GM23338 (cell line): ENCODE results near the gene SLC26A4. TPM values are rescaled to one million over a fixed set of nuclear protein-coding genes. Genes with fewer than 3 reads are reported as not detected.

Experiments
- ATAC-seq: fragments of 200-7000 bp; cut with Tn5 transposase; 3 replicates; pipeline ENCODE4 v1.9.1; 2020
- DNase-seq: peaks from one replicate; pipeline ENCODE4 v3.0.0-alpha.2; 2015; ENCODE audit warnings: low spot score
- H2AFZ ChIP-seq: fragments of 200-600 bp; sonication (generic); 2 replicates; pipeline ENCODE4 v1.8.0; 2016; ENCODE audit warnings: antibody characterized with exemption, mild to moderate bottlenecking, moderate library complexity
- H3F3A ChIP-seq: fragments of 200-600 bp; sonication (generic); replicated peaks from 2 replicates; pipeline ENCODE4 v1.8.0; 2017; ENCODE audit warnings: antibody characterized with exemption, mixed run types, low read depth
- H3K27ac ChIP-seq: fragments of 200-600 bp; sonication (generic); 2 replicates; pipeline ENCODE4 v1.6.1; 2016; ENCODE audit warnings: low read depth
- H3K27me3 ChIP-seq: fragments of 200-600 bp; sonication (generic); 2 replicates; pipeline ENCODE4 v1.8.0; 2016; ENCODE audit warnings: mild to moderate bottlenecking, mixed run types, moderate library complexity; ENCODE audit not compliant: insufficient read depth
- H3K36me3 ChIP-seq: fragments of 200-600 bp; sonication (generic); 2 replicates; pipeline ENCODE4 v1.8.0; 2016; ENCODE audit warnings: mild to moderate bottlenecking; ENCODE audit not compliant: insufficient read depth
- H3K4me1 ChIP-seq: fragments of 200-600 bp; sonication (generic); 2 replicates; pipeline ENCODE4 v1.8.0; 2016; ENCODE audit warnings: mild to moderate bottlenecking, moderate library complexity; ENCODE audit not compliant: insufficient read depth
- H3K4me2 ChIP-seq: fragments of 200-600 bp; sonication (generic); 2 replicates; pipeline ENCODE4 v1.7.1; 2017; ENCODE audit warnings: mixed run types
- H3K4me3 ChIP-seq: fragments of 200-600 bp; sonication (generic); 2 replicates; pipeline ENCODE4 v1.6.1; 2016; ENCODE audit warnings: mixed run types
- H3K79me2 ChIP-seq: fragments of 200-600 bp; sonication (generic); replicated peaks from 2 replicates; pipeline ENCODE4 v1.8.0; 2017; ENCODE audit warnings: mild to moderate bottlenecking; ENCODE audit not compliant: insufficient read depth
- H3K9me2 ChIP-seq: fragments of 200-600 bp; sonication (generic); 2 replicates; pipeline ENCODE4 v1.8.0; 2017; ENCODE audit not compliant: insufficient read depth
- H4K20me1 ChIP-seq: fragments of 200-600 bp; sonication (generic); replicated peaks from 2 replicates; pipeline ENCODE4 v1.8.0; 2017; ENCODE audit warnings: mild to moderate bottlenecking; ENCODE audit not compliant: insufficient read depth
- H3K27ac Mint-ChIP-seq: 2 replicates; pipeline ENCODE4 v1.8.0; 2020; ENCODE audit warnings: inconsistent platforms, mild to moderate bottlenecking, moderate library complexity, mixed read lengths
- H3K27me3 Mint-ChIP-seq: 3 replicates; pipeline ENCODE4 v1.8.0; 2022; ENCODE audit warnings: low read depth, mild to moderate bottlenecking, moderate library complexity, mixed read lengths, inconsistent platforms; ENCODE audit not compliant: insufficient read depth, poor library complexity
- H3K36me3 Mint-ChIP-seq: 3 replicates; pipeline ENCODE4 v1.8.0; 2021; ENCODE audit warnings: low read depth, mild to moderate bottlenecking, inconsistent platforms, moderate library complexity, mixed read lengths
- H3K4me1 Mint-ChIP-seq: 3 replicates; pipeline ENCODE4 v1.8.0; 2020; ENCODE audit warnings: mild to moderate bottlenecking, inconsistent platforms, mixed read lengths
- H3K4me3 Mint-ChIP-seq: 3 replicates; pipeline ENCODE4 v1.8.0; 2021; ENCODE audit warnings: moderate library complexity, mild to moderate bottlenecking, inconsistent platforms, mixed read lengths
- H3K9me3 Mint-ChIP-seq: 3 replicates; pipeline ENCODE4 v1.8.0; 2020; ENCODE audit warnings: moderate library complexity, mild to moderate bottlenecking, inconsistent platforms, mixed read lengths
- CREB1 ChIP-seq: fragments of 250-450 bp; sonication (Bioruptor Pico); IDR thresholded peaks from 2 replicates; pipeline ENCODE4 v1.5.0; 2020; ENCODE audit warnings: low read depth, mild to moderate bottlenecking, moderate library complexity
- CTCF ChIP-seq, 2 experiments: fragments of 200-600 bp in 1 of 2; sonication (generic) in 1 of 2; conservative IDR thresholded peaks; 2 replicates each; pipeline versions ENCODE4 v1.5.1 to v1.6.1; 2016 to 2017; ENCODE audit warnings: antibody characterized with exemption in 2 of 2, low read depth in 2 of 2, mild to moderate bottlenecking in 2 of 2, moderate library complexity in 1 of 2
- EZH2 ChIP-seq: fragments of 200-600 bp; sonication (generic); IDR thresholded peaks from one replicate; pipeline ENCODE4 v1.8.0; 2017; ENCODE audit warnings: antibody characterized with exemption, mild to moderate bottlenecking, low read depth; ENCODE audit not compliant: unreplicated experiment
- EZH2phosphoT487 ChIP-seq: fragments of 200-600 bp; sonication (generic); IDR thresholded peaks from one replicate; pipeline ENCODE4 v1.8.1; 2018; ENCODE audit warnings: antibody characterized with exemption; ENCODE audit not compliant: unreplicated experiment
- JUNB ChIP-seq: IDR thresholded peaks from one replicate; pipeline ENCODE4 v1.6.1; 2016; ENCODE audit warnings: antibody characterized with exemption; ENCODE audit not compliant: unreplicated experiment
- NANOG ChIP-seq: IDR thresholded peaks from 2 replicates; pipeline ENCODE4 v1.6.1; 2016; ENCODE audit warnings: antibody characterized with exemption, borderline replicate concordance
- POLR2AphosphoS5 ChIP-seq: IDR thresholded peaks from 2 replicates; pipeline ENCODE4 v1.6.1; 2016; ENCODE audit warnings: antibody characterized with exemption, low read depth
- REST ChIP-seq: IDR thresholded peaks from one replicate; pipeline ENCODE4 v1.6.1; 2018; ENCODE audit warnings: antibody characterized with exemption; ENCODE audit not compliant: unreplicated experiment
- STAT1 ChIP-seq: IDR thresholded peaks from one replicate; pipeline ENCODE4 v1.6.1; 2016; ENCODE audit warnings: antibody characterized with exemption; ENCODE audit not compliant: unreplicated experiment
- ZNF331 ChIP-seq: fragments of 250-450 bp; sonication (Bioruptor Pico); IDR thresholded peaks from 2 replicates; pipeline ENCODE4 v1.5.0; 2020; ENCODE audit warnings: low read depth, mild to moderate bottlenecking, moderate library complexity
- ZNF462 ChIP-seq: fragments of 250-450 bp; sonication (Bioruptor Pico); IDR thresholded peaks from 2 replicates; pipeline ENCODE4 v1.5.0; 2020; ENCODE audit warnings: mild to moderate bottlenecking, moderate library complexity
- polyA plus RNA-seq: library from polyadenylated mRNA; unstranded; fragments of >200 nt; fragmentation: Nextera tagmentation; extraction: Ambion mirVana; gene quantifications from 2 replicates; pipeline ENCODE4 v1.2.1, GENCODE V29; 2016
- total RNA-seq: library from RNA; depleted of rRNA; stranded (reverse); fragments of >200 nt; shearing (Covaris generic); gene quantifications from 2 replicates; pipeline ENCODE4 v1.2.3, GENCODE V29; 2014

Gene SLC26A4
- total and polyA plus RNA-seq, 2 experiments from 2014 or later: 0.07 TPM; not detected in 1

- Mint-ChIP-seq H3K9me3 (peaks cover 3% of the 10 kb centered on the region; the same call in 1 of the 3 replicates), H3K27ac (no peak overlapping the region), H3K4me3 (no peak overlapping the region), H3K36me3 (no peaks in the 10 kb centered on the region), H3K4me1 (peaks cover 3% of the 10 kb centered on the region; the same call in 1 of the 3 replicates), H3K27me3 (peaks cover 2% of the 10 kb centered on the region)
- Histone ChIP-seq H3K9me2 (no peaks in the 10 kb centered on the region), H3F3A (no peaks in the 10 kb centered on the region), H2AFZ (peak overlapping the region; percentile 72; the same call in 1 of the 2 replicates), H3K79me2 (no peaks in the 10 kb centered on the region), H3K36me3 (no peaks in the 10 kb centered on the region), H3K4me1 (0 out of 2 replicates have a peak, but pooled peaks cover 7% of the 10 kb centered on the region), H3K27ac (no peak overlapping the region), H3K4me2 (no peak overlapping the region), H3K4me3 (no peak overlapping the region), H3K27me3 (no peaks in the 10 kb centered on the region), H4K20me1 (no peaks in the 10 kb centered on the region)
- TF ChIP-seq CTCF (conservative IDR thresholded peaks at IDR 0.05; ENCODE audit: low read depth in 2 of 2) (no peak), STAT1 (no peak), CREB1 (CRISPR knock-in tag) (no peak), POLR2AphosphoS5 (no peak), EZH2phosphoT487 (no peak), EZH2 (no peak), ZNF462 (CRISPR knock-in tag) (no peak), NANOG (no peak), ZNF331 (no peak), JUNB (no peak), REST (no peak)
- ATAC-seq (no peak), DNase-seq (no peak)
These were observed 18.1 kb upstream of the SLC26A4 start for GRCh38 chr7:107642501-107642900.
